Measurements from ENCODE around the gene JCHAIN. TPM values are rescaled to one million over a fixed set of nuclear protein-coding genes. Genes with fewer than 3 reads are reported as not detected.
A peak's percentile ranks its signal among the peaks of the same experiment; 100 is the strongest.

JCHAIN gene
- total and polyA plus RNA-seq, 9 of the 15 experiments (the other 6 are each of a cell fraction or from before 2014, with no cell fraction given): 0.04 to 0.68 (median 0.26) TPM; not detected in 5

DNA sequence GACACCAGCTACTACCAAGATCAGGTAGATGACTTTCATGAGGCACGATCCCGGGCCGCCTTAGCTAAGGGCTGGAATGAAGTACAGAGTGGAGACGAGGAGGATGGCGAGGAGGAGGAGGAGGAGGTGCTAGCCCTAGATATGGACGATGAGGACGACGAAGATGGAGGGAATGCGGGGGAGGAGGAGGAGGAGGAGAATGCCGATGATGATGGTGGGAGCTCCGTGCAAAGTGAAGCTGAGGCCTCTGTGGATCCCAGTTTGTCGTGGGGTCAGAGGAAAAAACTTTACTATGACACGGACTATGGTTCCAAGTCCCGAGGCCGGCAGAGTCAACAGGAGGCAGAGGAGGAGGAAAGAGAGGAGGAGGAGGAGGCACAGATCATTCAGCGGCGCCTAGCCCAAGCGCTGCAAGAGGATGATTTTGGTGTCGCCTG lies 22.5 kb upstream of the JCHAIN start (continued):
- TF ChIP-seq ZFPM2 (CRISPR knock-in tag; IDR thresholded peaks at IDR 0.05) (no peak), ZNF384 (IDR thresholded peaks at IDR 0.05; ENCODE audit: low read depth, low read length) (no peak), ETV5 (CRISPR knock-in tag; IDR thresholded peaks at IDR 0.05; ENCODE audit: low read depth) (no peak), RBM15 (IDR thresholded peaks at IDR 0.05; ENCODE audit: insufficient read depth, low read length) (no peak), ZNF263 (CRISPR knock-in tag; IDR thresholded peaks at IDR 0.05; ENCODE audit: borderline replicate concordance) (peak; percentile 97), CTBP1 (IDR thresholded peaks at IDR 0.05; ENCODE audit: borderline replicate concordance) (peak; percentile 25), SPI1 (IDR thresholded peaks at IDR 0.05; ENCODE audit: borderline replicate concordance, low read depth, low read length) (no peak), SIN3A (IDR thresholded peaks at IDR 0.05; ENCODE audit: borderline replicate concordance in 2 of 2, control insufficient read depth in 1 of 2, low read depth in 2 of 2, low read length in 2 of 2) (0 out of 4 replicates have a peak, but pooled peaks of 1 of the 2 experiments have one; percentile 12), EHMT2 (IDR thresholded peaks at IDR 0.05) (0 out of 2 replicates have a peak, but pooled peaks have one; percentile 9), ZNF778 (CRISPR knock-in tag; IDR thresholded peaks at IDR 0.05) (no peak), NCOA4 (IDR thresholded peaks at IDR 0.05; ENCODE audit: partially characterized antibody) (no peak), MYNN (IDR thresholded peaks at IDR 0.05) (no peak), MYNN (CRISPR knock-in tag; IDR thresholded peaks at IDR 0.05) (no peak), GABPA (tag; conservative IDR thresholded peaks at IDR 0.05; ENCODE audit: low read depth) (no peak)
- TF ChIP-seq, protein P1, sequence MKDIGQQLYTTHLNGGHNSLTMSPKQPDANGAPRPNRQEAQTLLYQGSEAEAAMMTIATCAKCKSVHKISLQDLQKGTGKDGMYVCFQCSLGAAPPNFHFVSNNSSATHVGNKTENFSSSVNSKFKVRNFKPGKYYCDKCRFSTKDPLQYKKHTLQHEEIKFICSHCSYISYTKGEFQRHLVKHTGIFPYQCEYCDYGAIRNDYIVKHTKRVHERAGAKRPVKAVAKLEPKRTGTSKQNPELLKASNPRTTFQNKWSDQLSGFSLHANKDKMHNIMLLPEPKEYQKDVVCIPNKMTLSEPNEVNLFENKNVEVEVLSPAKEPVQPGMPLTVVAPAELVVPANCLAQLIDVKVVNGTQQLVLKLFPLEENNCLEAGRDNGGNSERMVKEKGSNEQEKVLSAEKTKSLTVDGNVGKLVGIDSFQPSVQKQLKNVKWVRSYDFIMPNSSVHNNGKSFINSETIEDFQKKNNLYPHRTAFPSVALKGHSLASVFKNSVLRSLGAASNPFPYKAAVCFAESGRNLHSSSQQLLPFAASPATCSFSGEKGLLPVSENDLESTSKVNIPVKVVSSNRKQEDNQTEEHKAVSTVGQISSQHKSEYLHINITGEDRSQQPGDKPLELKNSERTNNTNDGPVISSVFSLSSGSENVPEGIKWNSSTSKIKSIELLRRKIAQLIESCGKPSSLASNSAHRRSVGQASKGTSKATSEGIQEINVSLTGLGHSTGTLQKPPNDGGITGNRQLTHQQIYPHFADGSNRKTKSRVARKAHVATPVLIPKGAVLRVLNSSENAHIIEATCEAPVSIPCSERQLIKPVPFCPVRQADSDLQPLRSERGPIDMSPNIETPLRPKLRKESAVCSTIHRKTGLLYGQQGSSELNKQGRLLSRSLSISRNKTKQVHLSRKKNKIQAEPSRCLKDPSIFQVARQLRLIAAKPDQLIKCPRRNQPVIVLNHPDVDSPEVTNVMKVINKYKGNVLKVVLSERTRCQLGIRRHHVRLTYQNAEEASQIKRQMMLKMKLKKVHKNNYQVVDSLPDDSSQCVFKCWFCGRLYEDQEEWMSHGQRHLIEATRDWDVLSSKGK (CRISPR knock-in tag; IDR thresholded peaks at IDR 0.05): no peak
- TF ChIP-seq, protein P2, sequence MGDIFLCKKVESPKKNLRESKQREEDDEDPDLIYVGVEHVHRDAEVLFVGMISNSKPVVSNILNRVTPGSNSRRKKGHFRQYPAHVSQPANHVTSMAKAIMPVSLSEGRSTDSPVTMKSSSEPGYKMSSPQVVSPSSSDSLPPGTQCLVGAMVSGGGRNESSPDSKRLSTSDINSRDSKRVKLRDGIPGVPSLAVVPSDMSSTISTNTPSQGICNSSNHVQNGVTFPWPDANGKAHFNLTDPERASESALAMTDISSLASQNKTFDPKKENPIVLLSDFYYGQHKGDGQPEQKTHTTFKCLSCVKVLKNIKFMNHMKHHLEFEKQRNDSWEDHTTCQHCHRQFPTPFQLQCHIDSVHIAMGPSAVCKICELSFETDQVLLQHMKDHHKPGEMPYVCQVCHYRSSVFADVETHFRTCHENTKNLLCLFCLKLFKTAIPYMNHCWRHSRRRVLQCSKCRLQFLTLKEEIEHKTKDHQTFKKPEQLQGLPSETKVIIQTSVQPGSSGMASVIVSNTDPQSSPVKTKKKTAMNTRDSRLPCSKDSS (IDR thresholded peaks at IDR 0.05; ENCODE audit: low read depth, partially characterized antibody): no peak
- TF ChIP-seq, protein P3, sequence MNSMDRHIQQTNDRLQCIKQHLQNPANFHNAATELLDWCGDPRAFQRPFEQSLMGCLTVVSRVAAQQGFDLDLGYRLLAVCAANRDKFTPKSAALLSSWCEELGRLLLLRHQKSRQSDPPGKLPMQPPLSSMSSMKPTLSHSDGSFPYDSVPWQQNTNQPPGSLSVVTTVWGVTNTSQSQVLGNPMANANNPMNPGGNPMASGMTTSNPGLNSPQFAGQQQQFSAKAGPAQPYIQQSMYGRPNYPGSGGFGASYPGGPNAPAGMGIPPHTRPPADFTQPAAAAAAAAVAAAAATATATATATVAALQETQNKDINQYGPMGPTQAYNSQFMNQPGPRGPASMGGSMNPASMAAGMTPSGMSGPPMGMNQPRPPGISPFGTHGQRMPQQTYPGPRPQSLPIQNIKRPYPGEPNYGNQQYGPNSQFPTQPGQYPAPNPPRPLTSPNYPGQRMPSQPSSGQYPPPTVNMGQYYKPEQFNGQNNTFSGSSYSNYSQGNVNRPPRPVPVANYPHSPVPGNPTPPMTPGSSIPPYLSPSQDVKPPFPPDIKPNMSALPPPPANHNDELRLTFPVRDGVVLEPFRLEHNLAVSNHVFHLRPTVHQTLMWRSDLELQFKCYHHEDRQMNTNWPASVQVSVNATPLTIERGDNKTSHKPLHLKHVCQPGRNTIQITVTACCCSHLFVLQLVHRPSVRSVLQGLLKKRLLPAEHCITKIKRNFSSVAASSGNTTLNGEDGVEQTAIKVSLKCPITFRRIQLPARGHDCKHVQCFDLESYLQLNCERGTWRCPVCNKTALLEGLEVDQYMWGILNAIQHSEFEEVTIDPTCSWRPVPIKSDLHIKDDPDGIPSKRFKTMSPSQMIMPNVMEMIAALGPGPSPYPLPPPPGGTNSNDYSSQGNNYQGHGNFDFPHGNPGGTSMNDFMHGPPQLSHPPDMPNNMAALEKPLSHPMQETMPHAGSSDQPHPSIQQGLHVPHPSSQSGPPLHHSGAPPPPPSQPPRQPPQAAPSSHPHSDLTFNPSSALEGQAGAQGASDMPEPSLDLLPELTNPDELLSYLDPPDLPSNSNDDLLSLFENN (IDR thresholded peaks at IDR 0.05; ENCODE audit: low read depth in 2 of 2, low read length in 2 of 2): no peak
